Panc1 (cell line): ENCODE measurements around the gene MCM3AP. TPM values are rescaled to one million over a fixed set of nuclear protein-coding genes. Genes with fewer than 3 reads are reported as not detected.

Experiments used
- ATAC-seq: fragments of 200-7000 bp; cut with Tn5 transposase; 2 replicates; pipeline ENCODE4 v1.9.1; 2020; ENCODE audit warnings: mild to moderate bottlenecking, moderate library complexity
- BruUV-seq: library from RNA; stranded (reverse); fragments of 400-500 nt; replicated peaks from 2 replicates; lab custom pipeline; 2021; lab: Mats Ljungman, UMichigan
- CTCF ChIA-PET: fragments of 300-600 bp; sonication (Branson Sonifier 250); formaldehyde crosslinking; loops from one replicate; lab custom pipeline; 2022; ENCODE audit warnings: antibody characterized with exemption; lab: Charles Lee
- POLR2A ChIA-PET: fragments of 300-600 bp; sonication (Branson Sonifier 250); formaldehyde crosslinking; loops from one replicate; lab custom pipeline; 2022; ENCODE audit warnings: antibody characterized with exemption; lab: Charles Lee
- DNase-seq: peaks from one replicate; pipeline ENCODE4 v3.0.0-alpha.2; 2010; ENCODE audit warnings: low read depth, low spot score
- H3K27ac ChIP-seq: 2 replicates; pipeline ENCODE4 v1.5.1; 2011; ENCODE audit warnings: mild to moderate bottlenecking, low read length, inconsistent platforms
- H3K27me3 ChIP-seq: fragments of 200-500 bp; sonication (Bioruptor generic); 2 replicates; pipeline ENCODE4 v1.6.0; 2014; ENCODE audit warnings: low read length, inconsistent platforms; ENCODE audit not compliant: control insufficient read depth, insufficient read depth
- H3K36me3 ChIP-seq: fragments of 200-500 bp; sonication (Bioruptor generic); 2 replicates; pipeline ENCODE4 v1.5.1; 2014; ENCODE audit warnings: inconsistent platforms, mild to moderate bottlenecking, low read length, moderate library complexity; ENCODE audit not compliant: control insufficient read depth, insufficient read depth
- H3K4me1 ChIP-seq: 2 replicates; pipeline ENCODE4 v1.5.1; 2011; ENCODE audit warnings: inconsistent platforms, mild to moderate bottlenecking, low read length, moderate library complexity; ENCODE audit not compliant: control insufficient read depth, insufficient read depth
- H3K4me3 ChIP-seq, 2 experiments: 2 replicates each; pipeline ENCODE4 v1.5.1; 2011 to 2012; ENCODE audit warnings: low read depth in 2 of 2, low read length in 2 of 2, mild to moderate bottlenecking in 2 of 2, inconsistent platforms in 1 of 2, moderate library complexity in 1 of 2
- H3K9me3 ChIP-seq: fragments of 200-500 bp; sonication (Bioruptor generic); 2 replicates; pipeline ENCODE4 v1.5.1; 2014; ENCODE audit warnings: low read depth, mild to moderate bottlenecking, inconsistent platforms, low read length, moderate library complexity; ENCODE audit not compliant: control insufficient read depth, insufficient read depth
- POLR2AphosphoS5 ChIP-seq: IDR thresholded peaks from 2 replicates; pipeline ENCODE4 v1.6.1; 2012; ENCODE audit warnings: mild to moderate bottlenecking, low read depth, low read length, moderate library complexity
- SIN3A ChIP-seq: IDR thresholded peaks from 2 replicates; pipeline ENCODE4 v1.6.1; 2012; ENCODE audit warnings: low read depth, mild to moderate bottlenecking, low read length, moderate library complexity, borderline replicate concordance; ENCODE audit not compliant: insufficient read depth
- TCF7L2 ChIP-seq: IDR thresholded peaks from 2 replicates; pipeline ENCODE4 v1.6.1; 2011; ENCODE audit warnings: mild to moderate bottlenecking, low read depth, low read length, inconsistent platforms
- in situ Hi-C: cut with HindIII; loops from 2 replicates; pipeline ENCODE4 v1.10.0; 2016; ENCODE audit warnings: low sequenced_read_pairs, low pct_unique_long_range_greater_than_20kb
- intact Hi-C: fragments of 100-400 bp; cut with micrococcal nuclease; formaldehyde crosslinking; loops from one replicate; pipeline ENCODE4 v1.10.0; 2022; ENCODE audit not compliant: unreplicated experiment
- total RNA-seq: library from RNA; stranded (reverse); gene quantifications from one replicate; pipeline ENCODE4 v1.2.1, GENCODE V29; 2021; ENCODE audit not compliant: unreplicated experiment
- TF ChIP-seq, protein P1 (sequence below), 2 experiments: IDR thresholded peaks; 2 replicates each; pipeline ENCODE4 v1.6.1; 2011 to 2012; ENCODE audit warnings: low read depth in 2 of 2, control low read depth in 1 of 2, low read length in 1 of 2, mild to moderate bottlenecking in 1 of 2, moderate library complexity in 1 of 2; ENCODE audit not compliant: insufficient read depth in 1 of 2
- TF ChIP-seq, protein P2 (sequence below): fragments of 450-650 bp; IDR thresholded peaks from 2 replicates; pipeline ENCODE4 v1.5.1; 2017; ENCODE audit warnings: mild to moderate bottlenecking

MCM3AP gene
- total RNA-seq, 1 experiment from 2014 or later, result 95.0 TPM

GRCh38 chr21:46322351-46323226, 37.2 kb upstream of the MCM3AP start:
- POLR2A ChIA-PET, result interaction anchor here (0.6 to 0.7 kb wide), 2 partner anchors 82 to 160 kb away, joined by 3 read pairs; no protein-coding TSS in a partner anchor
- Histone ChIP-seq H3K4me3 (peak overlapping the region; percentile 73 to 82), H3K27me3 (no peaks in the 10 kb centered on the region), H3K4me1 (peaks cover 24% of the 10 kb centered on the region), H3K27ac (peak overlapping the region; percentile 89), H3K36me3 (no peaks in the 10 kb centered on the region; the same call in 1 of the 2 replicates), H3K9me3 (no peaks in the 10 kb centered on the region)
- CTCF ChIA-PET, result no interaction called here
- intact Hi-C loops, result no loop called here
- ATAC-seq (no peak), DNase-seq (no peak)
- in situ Hi-C loops, result no loop called here
- TF ChIP-seq, protein P1, sequence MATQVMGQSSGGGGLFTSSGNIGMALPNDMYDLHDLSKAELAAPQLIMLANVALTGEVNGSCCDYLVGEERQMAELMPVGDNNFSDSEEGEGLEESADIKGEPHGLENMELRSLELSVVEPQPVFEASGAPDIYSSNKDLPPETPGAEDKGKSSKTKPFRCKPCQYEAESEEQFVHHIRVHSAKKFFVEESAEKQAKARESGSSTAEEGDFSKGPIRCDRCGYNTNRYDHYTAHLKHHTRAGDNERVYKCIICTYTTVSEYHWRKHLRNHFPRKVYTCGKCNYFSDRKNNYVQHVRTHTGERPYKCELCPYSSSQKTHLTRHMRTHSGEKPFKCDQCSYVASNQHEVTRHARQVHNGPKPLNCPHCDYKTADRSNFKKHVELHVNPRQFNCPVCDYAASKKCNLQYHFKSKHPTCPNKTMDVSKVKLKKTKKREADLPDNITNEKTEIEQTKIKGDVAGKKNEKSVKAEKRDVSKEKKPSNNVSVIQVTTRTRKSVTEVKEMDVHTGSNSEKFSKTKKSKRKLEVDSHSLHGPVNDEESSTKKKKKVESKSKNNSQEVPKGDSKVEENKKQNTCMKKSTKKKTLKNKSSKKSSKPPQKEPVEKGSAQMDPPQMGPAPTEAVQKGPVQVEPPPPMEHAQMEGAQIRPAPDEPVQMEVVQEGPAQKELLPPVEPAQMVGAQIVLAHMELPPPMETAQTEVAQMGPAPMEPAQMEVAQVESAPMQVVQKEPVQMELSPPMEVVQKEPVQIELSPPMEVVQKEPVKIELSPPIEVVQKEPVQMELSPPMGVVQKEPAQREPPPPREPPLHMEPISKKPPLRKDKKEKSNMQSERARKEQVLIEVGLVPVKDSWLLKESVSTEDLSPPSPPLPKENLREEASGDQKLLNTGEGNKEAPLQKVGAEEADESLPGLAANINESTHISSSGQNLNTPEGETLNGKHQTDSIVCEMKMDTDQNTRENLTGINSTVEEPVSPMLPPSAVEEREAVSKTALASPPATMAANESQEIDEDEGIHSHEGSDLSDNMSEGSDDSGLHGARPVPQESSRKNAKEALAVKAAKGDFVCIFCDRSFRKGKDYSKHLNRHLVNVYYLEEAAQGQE (IDR thresholded peaks at IDR 0.05; ENCODE audit: insufficient read depth in 1 of 2, low read depth in 2 of 2, low read length in 1 of 2), result no peak
- TF ChIP-seq POLR2AphosphoS5 (no peak; the same call in 1 of the 2 replicates), TCF7L2 (no peak), SIN3A (no peak)
- TF ChIP-seq, protein P2, sequence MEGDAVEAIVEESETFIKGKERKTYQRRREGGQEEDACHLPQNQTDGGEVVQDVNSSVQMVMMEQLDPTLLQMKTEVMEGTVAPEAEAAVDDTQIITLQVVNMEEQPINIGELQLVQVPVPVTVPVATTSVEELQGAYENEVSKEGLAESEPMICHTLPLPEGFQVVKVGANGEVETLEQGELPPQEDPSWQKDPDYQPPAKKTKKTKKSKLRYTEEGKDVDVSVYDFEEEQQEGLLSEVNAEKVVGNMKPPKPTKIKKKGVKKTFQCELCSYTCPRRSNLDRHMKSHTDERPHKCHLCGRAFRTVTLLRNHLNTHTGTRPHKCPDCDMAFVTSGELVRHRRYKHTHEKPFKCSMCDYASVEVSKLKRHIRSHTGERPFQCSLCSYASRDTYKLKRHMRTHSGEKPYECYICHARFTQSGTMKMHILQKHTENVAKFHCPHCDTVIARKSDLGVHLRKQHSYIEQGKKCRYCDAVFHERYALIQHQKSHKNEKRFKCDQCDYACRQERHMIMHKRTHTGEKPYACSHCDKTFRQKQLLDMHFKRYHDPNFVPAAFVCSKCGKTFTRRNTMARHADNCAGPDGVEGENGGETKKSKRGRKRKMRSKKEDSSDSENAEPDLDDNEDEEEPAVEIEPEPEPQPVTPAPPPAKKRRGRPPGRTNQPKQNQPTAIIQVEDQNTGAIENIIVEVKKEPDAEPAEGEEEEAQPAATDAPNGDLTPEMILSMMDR, result no peak
- BruUV-seq, result no TSS peak

- intact Hi-C loops, result no loop called here
These were observed 35.0 kb upstream of the MCM3AP start for GRCh38 chr21:46320331-46320801.

More at GRCh38 chr21:46320331-46320801, 35.0 kb upstream of the MCM3AP start:
- Histone ChIP-seq H3K4me3 (no peak overlapping the region), H3K4me1 (peaks cover 12% of the 10 kb centered on the region), H3K36me3 (no peaks in the 10 kb centered on the region), H3K27ac (no peak overlapping the region), H3K9me3 (no peaks in the 10 kb centered on the region), H3K27me3 (no peaks in the 10 kb centered on the region)
- TF ChIP-seq POLR2AphosphoS5 (no peak), SIN3A (no peak), TCF7L2 (no peak)
- TF ChIP-seq, protein P2, result no peak
- TF ChIP-seq, protein P1 (IDR thresholded peaks at IDR 0.05; ENCODE audit: insufficient read depth in 1 of 2, low read depth in 2 of 2, low read length in 1 of 2), result no peak
- ChIA-PET POLR2A (no interaction called here), CTCF (no interaction called here)
- in situ Hi-C loops, result no loop called here
- ATAC-seq, result no peak
- BruUV-seq, result no TSS peak
- DNase-seq, result no peak
